Smooth muscle cell (in vitro differentiated cells): Measurements from ENCODE around the gene DHX9. TPM values are rescaled to one million over a fixed set of nuclear protein-coding genes. Genes with fewer than 3 reads are reported as not detected.

Experiments used
- DNase-seq: peaks from one replicate; lab custom pipeline; 2025; ENCODE audit not compliant: unreplicated experiment; lab: John Stamatoyannopoulos, UW
- H2AFZ ChIP-seq: fragments of 200-600 bp; sonication (generic); 2 replicates; pipeline ENCODE4 v1.6.0; 2016; ENCODE audit warnings: antibody characterized with exemption, low read depth, mild to moderate bottlenecking
- H3F3A ChIP-seq: fragments of 200-600 bp; sonication (generic); 2 replicates; pipeline ENCODE4 v1.6.0; 2017; ENCODE audit warnings: antibody characterized with exemption, low read depth
- H3K27ac ChIP-seq: fragments of 200-600 bp; sonication (generic); 2 replicates; pipeline ENCODE4 v1.5.1; 2016; ENCODE audit warnings: low read depth, mild to moderate bottlenecking
- H3K27me3 ChIP-seq: fragments of 200-600 bp; sonication (generic); 2 replicates; pipeline ENCODE4 v1.6.1; 2016; ENCODE audit warnings: low read depth, mild to moderate bottlenecking
- H3K36me3 ChIP-seq: fragments of 200-600 bp; sonication (generic); 2 replicates; pipeline ENCODE4 v1.5.1; 2016; ENCODE audit warnings: low read depth
- H3K4me1 ChIP-seq: fragments of 200-600 bp; sonication (generic); 2 replicates; pipeline ENCODE4 v1.5.1; 2016; ENCODE audit warnings: low read depth
- H3K4me2 ChIP-seq: fragments of 200-600 bp; sonication (generic); 2 replicates; pipeline ENCODE4 v1.6.0; 2016; ENCODE audit warnings: mild to moderate bottlenecking
- H3K4me3 ChIP-seq: fragments of 200-600 bp; sonication (generic); 2 replicates; pipeline ENCODE4 v1.5.1; 2016; ENCODE audit warnings: mild to moderate bottlenecking
- H3K79me2 ChIP-seq: fragments of 200-600 bp; sonication (generic); 2 replicates; pipeline ENCODE4 v1.6.0; 2016; ENCODE audit warnings: low read depth, mild to moderate bottlenecking
- H3K9ac ChIP-seq: fragments of 200-600 bp; sonication (generic); 2 replicates; pipeline ENCODE4 v1.6.0; 2016; ENCODE audit warnings: low read depth
- H3K9me3 ChIP-seq: fragments of 200-600 bp; sonication (generic); replicated peaks from 2 replicates; pipeline ENCODE4 v1.5.1; 2016; ENCODE audit warnings: low read depth
- H4K20me1 ChIP-seq: fragments of 200-600 bp; sonication (generic); 2 replicates; pipeline ENCODE4 v1.6.0; 2016; ENCODE audit warnings: low read depth
- CTCF ChIP-seq: fragments of 200-600 bp; sonication (generic); IDR thresholded peaks from 2 replicates; pipeline ENCODE4 v1.5.1; 2017; ENCODE audit warnings: borderline replicate concordance, mild to moderate bottlenecking, antibody characterized with exemption; ENCODE audit not compliant: insufficient read depth, poor library complexity, severe bottlenecking
- WGBS: methylation state at CpG from one replicate; pipeline ENCODE4 v1.1.7; 2016; ENCODE audit warnings: low lambda C conversion rate; 5-methylcytosine and 5-hydroxymethylcytosine counted together
- polyA plus RNA-seq: library from polyadenylated mRNA; unstranded; fragments of >200 nt; fragmentation: Nextera tagmentation; extraction: Ambion mirVana; gene quantifications from 2 replicates; pipeline ENCODE4 v1.2.1, GENCODE V29; 2016
- total RNA-seq: library from RNA; depleted of rRNA; stranded (reverse); fragments of >200 nt; gene quantifications from 2 replicates; pipeline ENCODE4 v1.2.3, GENCODE V29; 2014

Gene DHX9
- total and polyA plus RNA-seq, 2 experiments from 2014 or later, result 65.4 to 99.2 TPM

- Histone ChIP-seq H3K27me3 (no peaks in the 10 kb centered on the region), H3K4me1 (no peaks in the 10 kb centered on the region), H3F3A (no peaks in the 10 kb centered on the region), H2AFZ (no peak overlapping the region), H3K9ac (no peak overlapping the region), H3K36me3 (no peaks in the 10 kb centered on the region), H3K4me3 (no peak overlapping the region), H3K27ac (no peak overlapping the region), H4K20me1 (no peaks in the 10 kb centered on the region), H3K79me2 (no peaks in the 10 kb centered on the region), H3K9me3 (no peaks in the 10 kb centered on the region), H3K4me2 (no peak overlapping the region)
- WGBS, result 91% methylated on average over 3 of the region's 3 CpGs
- TF ChIP-seq CTCF, result no peak
- DNase-seq, result no peak
Measured at GRCh38 chr1:182794676-182795201, 44.4 kb upstream of the DHX9 start.

GRCh38 chr1:182795563-182796228 lies 43.5 kb upstream of the DHX9 start:
- no peaks in the 10 kb centered on the region for H3K27me3 ChIP-seq
- H3K9ac ChIP-seq, result no peak overlapping the region
- no peaks in the 10 kb centered on the region for H3K36me3 ChIP-seq
- H3K4me2 ChIP-seq, result no peak overlapping the region
- H2AFZ ChIP-seq, result no peak overlapping the region
- no peak overlapping the region for H3K27ac ChIP-seq
- H3K79me2 ChIP-seq, result no peaks in the 10 kb centered on the region
- no peaks in the 10 kb centered on the region for H3F3A ChIP-seq
- no peak for TF ChIP-seq CTCF
- no peaks in the 10 kb centered on the region for H3K9me3 ChIP-seq
- DNase-seq, result no peak
- no peaks in the 10 kb centered on the region for H3K4me1 ChIP-seq
- 86% methylated on average over 8 of the region's 8 CpGs for WGBS
- no peaks in the 10 kb centered on the region for H4K20me1 ChIP-seq
- H3K4me3 ChIP-seq, result no peak overlapping the region

- Histone ChIP-seq H3K9me3 (no peaks in the 10 kb centered on the region), H3K9ac (no peak overlapping the region), H2AFZ (no peak overlapping the region), H3K4me1 (peaks cover 4% of the 10 kb centered on the region), H3K79me2 (no peaks in the 10 kb centered on the region), H3F3A (no peaks in the 10 kb centered on the region), H3K27me3 (no peaks in the 10 kb centered on the region), H4K20me1 (no peaks in the 10 kb centered on the region), H3K4me3 (no peak overlapping the region), H3K4me2 (no peak overlapping the region), H3K36me3 (no peaks in the 10 kb centered on the region), H3K27ac (no peak overlapping the region)
- 80% methylated on average over 4 of the region's 4 CpGs for WGBS
- no peak for TF ChIP-seq CTCF
- no peak for DNase-seq
Measured at GRCh38 chr1:182802006-182802803, 36.9 kb upstream of the DHX9 start.
